OCI-LY1 (cell line): ENCODE results near the gene RELL1.

Experiments used
- H2AFZ ChIP-seq: fragments of 200-600 bp; sonication (generic), shearing (Covaris generic); 2 replicates; pipeline ENCODE4 v1.6.0; 2014; ENCODE audit warnings: antibody characterized with exemption, mild to moderate bottlenecking, low read length
- H3F3A ChIP-seq: fragments of 200-600 bp; sonication (generic), shearing (Covaris generic); 2 replicates; pipeline ENCODE4 v1.6.0; 2014; ENCODE audit warnings: mild to moderate bottlenecking, antibody characterized with exemption, low read length, moderate library complexity; ENCODE audit not compliant: insufficient read depth
- H3K27ac ChIP-seq: fragments of 200-600 bp; sonication (generic); 2 replicates; pipeline ENCODE4 v1.5.1; 2014; ENCODE audit warnings: low read length, mixed run types, mild to moderate bottlenecking, low read depth; ENCODE audit not compliant: poor library complexity, severe bottlenecking
- H3K27me3 ChIP-seq: fragments of 200-600 bp; sonication (generic); 2 replicates; pipeline ENCODE4 v1.6.0; 2014; ENCODE audit warnings: antibody characterized with exemption, mild to moderate bottlenecking, low read length, moderate library complexity; ENCODE audit not compliant: insufficient read depth
- H3K36me3 ChIP-seq: fragments of 200-600 bp; sonication (generic); 2 replicates; pipeline ENCODE4 v1.6.1; 2014; ENCODE audit warnings: mild to moderate bottlenecking, antibody characterized with exemption, low read length, moderate library complexity, mixed read lengths; ENCODE audit not compliant: insufficient read depth
- H3K4me1 ChIP-seq: fragments of 200-600 bp; sonication (generic); 2 replicates; pipeline ENCODE4 v1.5.1; 2014; ENCODE audit warnings: mild to moderate bottlenecking, low read length, moderate library complexity; ENCODE audit not compliant: insufficient read depth, severe bottlenecking
- H3K4me2 ChIP-seq: fragments of 200-600 bp; sonication (generic), shearing (Covaris generic); 2 replicates; pipeline ENCODE4 v1.6.1; 2014; ENCODE audit warnings: low read length
- H3K4me3 ChIP-seq: fragments of 200-600 bp; sonication (generic); 2 replicates; pipeline ENCODE4 v1.5.1; 2014; ENCODE audit warnings: low read length, low read depth, mild to moderate bottlenecking, mixed read lengths; ENCODE audit not compliant: poor library complexity, severe bottlenecking
- H3K79me2 ChIP-seq: fragments of 200-600 bp; shearing (Covaris generic); 2 replicates; pipeline ENCODE4 v1.6.1; 2016; ENCODE audit warnings: mixed run types, low read length, mixed read lengths; ENCODE audit not compliant: insufficient read depth
- H3K9ac ChIP-seq: fragments of 200-600 bp; sonication (generic), shearing (Covaris generic); 2 replicates; pipeline ENCODE4 v1.6.1; 2014; ENCODE audit warnings: mild to moderate bottlenecking, low read length, mixed read lengths
- H3K9me2 ChIP-seq: fragments of 200-600 bp; sonication (generic), shearing (Covaris generic); 2 replicates; pipeline ENCODE4 v1.6.1; 2014; ENCODE audit warnings: low read depth, mild to moderate bottlenecking, low read length, mixed read lengths
- H3K9me3 ChIP-seq: fragments of 200-600 bp; shearing (Covaris generic); 2 replicates; pipeline ENCODE4 v1.6.1; 2014; ENCODE audit warnings: low read length, mixed read lengths
- H4K20me1 ChIP-seq: fragments of 200-600 bp; sonication (generic), shearing (Covaris generic); 2 replicates; pipeline ENCODE4 v1.6.0; 2016; ENCODE audit warnings: mild to moderate bottlenecking, low read length; ENCODE audit not compliant: insufficient read depth
- EZH2 ChIP-seq: fragments of 200-600 bp; sonication (generic), shearing (Covaris generic); IDR thresholded peaks from 2 replicates; pipeline ENCODE4 v1.8.0; 2017; ENCODE audit warnings: borderline replicate concordance, mixed run types, mild to moderate bottlenecking, antibody characterized with exemption, low read length, moderate library complexity, mixed read lengths
- TF ChIP-seq, protein P1 (sequence below): fragments of 200-600 bp; sonication (generic), shearing (Covaris generic); IDR thresholded peaks from 2 replicates; pipeline ENCODE4 v1.5.1; 2017; ENCODE audit warnings: mild to moderate bottlenecking, antibody characterized with exemption, low read length, moderate library complexity, mixed read lengths

Gene RELL1

DNA sequence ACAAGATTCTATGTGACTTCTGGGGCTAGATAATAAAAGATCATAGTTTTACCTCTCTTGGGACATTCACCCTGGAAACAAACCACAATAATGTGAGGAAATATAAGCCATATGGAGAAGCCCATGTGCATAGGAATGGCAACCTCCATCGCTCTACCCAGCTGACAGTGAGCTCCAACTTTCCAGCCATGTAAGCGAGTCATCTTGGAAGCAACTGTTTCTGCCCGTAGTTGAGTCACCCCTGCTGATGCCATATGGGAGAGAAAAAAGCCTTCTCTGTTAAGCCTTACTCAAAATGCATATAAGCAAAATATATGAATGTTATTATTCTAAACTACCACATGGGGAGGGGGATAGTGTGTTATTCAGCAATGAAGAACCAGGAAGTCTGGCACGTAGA is 31.4 kb upstream of the RELL1 start:
- Histone ChIP-seq H3K9ac (no peak overlapping the region), H3K4me3 (no peak overlapping the region), H3K27ac (no peak overlapping the region), H3K9me3 (no peaks in the 10 kb centered on the region), H3K4me1 (no peaks in the 10 kb centered on the region), H3K4me2 (no peak overlapping the region), H3K79me2 (no peaks in the 10 kb centered on the region), H2AFZ (no peak overlapping the region), H3K36me3 (no peaks in the 10 kb centered on the region), H3K9me2 (no peaks in the 10 kb centered on the region), H3K27me3 (peaks cover 12% of the 10 kb centered on the region), H4K20me1 (no peaks in the 10 kb centered on the region), H3F3A (no peaks in the 10 kb centered on the region)
- TF ChIP-seq, protein P1, sequence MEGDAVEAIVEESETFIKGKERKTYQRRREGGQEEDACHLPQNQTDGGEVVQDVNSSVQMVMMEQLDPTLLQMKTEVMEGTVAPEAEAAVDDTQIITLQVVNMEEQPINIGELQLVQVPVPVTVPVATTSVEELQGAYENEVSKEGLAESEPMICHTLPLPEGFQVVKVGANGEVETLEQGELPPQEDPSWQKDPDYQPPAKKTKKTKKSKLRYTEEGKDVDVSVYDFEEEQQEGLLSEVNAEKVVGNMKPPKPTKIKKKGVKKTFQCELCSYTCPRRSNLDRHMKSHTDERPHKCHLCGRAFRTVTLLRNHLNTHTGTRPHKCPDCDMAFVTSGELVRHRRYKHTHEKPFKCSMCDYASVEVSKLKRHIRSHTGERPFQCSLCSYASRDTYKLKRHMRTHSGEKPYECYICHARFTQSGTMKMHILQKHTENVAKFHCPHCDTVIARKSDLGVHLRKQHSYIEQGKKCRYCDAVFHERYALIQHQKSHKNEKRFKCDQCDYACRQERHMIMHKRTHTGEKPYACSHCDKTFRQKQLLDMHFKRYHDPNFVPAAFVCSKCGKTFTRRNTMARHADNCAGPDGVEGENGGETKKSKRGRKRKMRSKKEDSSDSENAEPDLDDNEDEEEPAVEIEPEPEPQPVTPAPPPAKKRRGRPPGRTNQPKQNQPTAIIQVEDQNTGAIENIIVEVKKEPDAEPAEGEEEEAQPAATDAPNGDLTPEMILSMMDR, result no peak
- TF ChIP-seq EZH2, result no peak

DNA sequence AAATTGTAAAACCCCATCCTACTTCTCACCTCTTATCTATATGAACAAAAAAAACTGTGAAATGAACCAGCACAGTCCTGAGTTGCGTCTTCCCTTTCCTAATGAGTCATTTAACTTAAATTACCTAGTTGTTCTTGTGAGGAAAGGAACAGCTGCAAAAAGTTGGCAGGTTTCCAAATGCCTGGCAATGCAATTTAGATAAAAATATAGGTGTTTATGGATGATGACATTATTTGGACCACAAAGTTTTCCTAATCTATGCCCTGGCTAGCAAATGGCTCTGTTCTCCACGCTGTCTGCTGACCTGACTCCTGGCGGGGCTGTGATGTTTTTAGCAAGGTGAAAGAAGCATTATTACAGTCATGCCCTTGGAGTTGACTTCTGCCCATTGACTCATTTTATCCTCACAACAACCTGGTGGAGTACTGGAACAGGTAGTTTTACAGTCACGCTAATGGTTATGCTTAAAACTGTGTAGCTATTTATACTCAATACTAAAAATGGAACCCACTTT is 29.8 kb upstream of the RELL1 start:
- Histone ChIP-seq H4K20me1 (no peaks in the 10 kb centered on the region), H3K27ac (no peak overlapping the region), H2AFZ (no peak overlapping the region), H3K4me1 (no peaks in the 10 kb centered on the region), H3K36me3 (no peaks in the 10 kb centered on the region), H3K9me3 (no peaks in the 10 kb centered on the region), H3K4me2 (no peak overlapping the region), H3K9me2 (no peaks in the 10 kb centered on the region), H3K79me2 (no peaks in the 10 kb centered on the region), H3F3A (no peaks in the 10 kb centered on the region), H3K9ac (no peak overlapping the region), H3K27me3 (peaks cover 12% of the 10 kb centered on the region), H3K4me3 (no peak overlapping the region)
- TF ChIP-seq, protein P1, result no peak
- TF ChIP-seq EZH2, result no peak

DNA sequence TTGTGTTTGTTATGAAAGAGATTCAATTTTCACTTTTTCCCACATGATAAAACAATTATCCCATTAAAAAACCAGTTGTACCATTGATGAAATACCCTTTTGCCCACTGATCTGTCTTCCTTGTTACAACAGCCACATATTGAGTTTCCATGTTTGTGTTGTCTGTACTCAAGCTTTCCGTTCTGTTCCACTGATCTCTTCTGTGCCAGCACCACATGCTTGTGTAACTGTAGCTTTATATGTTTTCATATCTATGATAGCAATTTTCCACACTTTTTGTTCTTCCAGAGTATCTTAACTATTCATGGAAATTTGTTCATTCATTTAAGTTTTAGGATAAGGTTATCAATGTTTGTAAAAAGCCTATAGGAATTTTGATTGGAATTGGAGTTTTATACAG is 24.3 kb upstream of the RELL1 start:
- H3K79me2 ChIP-seq, result no peaks in the 10 kb centered on the region
- no peak overlapping the region for H3K4me2 ChIP-seq
- no peaks in the 10 kb centered on the region for H3K9me3 ChIP-seq
- peaks cover 8% of the 10 kb centered on the region; the same call in 1 of the 2 replicates for H3K27me3 ChIP-seq
- no peak overlapping the region for H2AFZ ChIP-seq
- H3K4me3 ChIP-seq, result no peak overlapping the region
- no peaks in the 10 kb centered on the region for H3K4me1 ChIP-seq
- no peaks in the 10 kb centered on the region for H3K36me3 ChIP-seq
- H3K9me2 ChIP-seq, result no peaks in the 10 kb centered on the region
- no peak overlapping the region for H3K9ac ChIP-seq
- no peaks in the 10 kb centered on the region for H3F3A ChIP-seq
- TF ChIP-seq, protein P1, result no peak
- TF ChIP-seq EZH2, result no peak
- H4K20me1 ChIP-seq, result no peaks in the 10 kb centered on the region
- H3K27ac ChIP-seq, result no peak overlapping the region
